Esophagus squamous epithelium (tissue), 4 donors: Measurements from ENCODE around the gene BCAR1.

Experiments
- POLR2A ChIP-seq, 4 donors: fragments of 450-650 bp; IDR thresholded peaks; one replicate each; pipeline ENCODE4 v1.6.1; 2017; ENCODE audit warnings: antibody characterized with exemption in 4 of 4, mild to moderate bottlenecking in 4 of 4, moderate library complexity in 3 of 4
- TF ChIP-seq, protein P1 (sequence below), 6 experiments: fragments of 450-650 bp in 4 of 6; fragments of 200-600 bp in 2 of 6; sonication (generic) in 2 of 6; IDR thresholded peaks; one replicate each; pipeline ENCODE4 v1.5.1; 2016 to 2019; ENCODE audit warnings: antibody characterized with exemption in 6 of 6, mild to moderate bottlenecking in 4 of 6, moderate library complexity in 4 of 6

DNA sequence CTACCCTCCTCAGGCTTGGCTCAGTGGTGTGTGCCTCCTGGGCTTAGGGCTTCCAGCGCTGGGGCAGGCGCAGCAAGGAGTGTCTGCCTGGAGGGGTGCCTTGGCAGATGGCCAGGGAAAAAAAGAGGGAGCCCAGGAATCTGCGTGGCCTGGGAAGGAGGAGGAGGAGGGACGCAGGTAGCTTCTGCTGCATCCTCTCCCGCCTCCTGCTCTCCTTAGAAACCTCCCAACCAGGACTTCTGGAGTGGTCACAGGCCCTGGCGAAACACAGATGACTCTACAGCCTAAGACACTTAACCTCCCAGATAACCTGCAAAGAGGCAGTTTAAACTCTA, 7.3 kb upstream of the BCAR1 start:
- TF ChIP-seq, protein P1, sequence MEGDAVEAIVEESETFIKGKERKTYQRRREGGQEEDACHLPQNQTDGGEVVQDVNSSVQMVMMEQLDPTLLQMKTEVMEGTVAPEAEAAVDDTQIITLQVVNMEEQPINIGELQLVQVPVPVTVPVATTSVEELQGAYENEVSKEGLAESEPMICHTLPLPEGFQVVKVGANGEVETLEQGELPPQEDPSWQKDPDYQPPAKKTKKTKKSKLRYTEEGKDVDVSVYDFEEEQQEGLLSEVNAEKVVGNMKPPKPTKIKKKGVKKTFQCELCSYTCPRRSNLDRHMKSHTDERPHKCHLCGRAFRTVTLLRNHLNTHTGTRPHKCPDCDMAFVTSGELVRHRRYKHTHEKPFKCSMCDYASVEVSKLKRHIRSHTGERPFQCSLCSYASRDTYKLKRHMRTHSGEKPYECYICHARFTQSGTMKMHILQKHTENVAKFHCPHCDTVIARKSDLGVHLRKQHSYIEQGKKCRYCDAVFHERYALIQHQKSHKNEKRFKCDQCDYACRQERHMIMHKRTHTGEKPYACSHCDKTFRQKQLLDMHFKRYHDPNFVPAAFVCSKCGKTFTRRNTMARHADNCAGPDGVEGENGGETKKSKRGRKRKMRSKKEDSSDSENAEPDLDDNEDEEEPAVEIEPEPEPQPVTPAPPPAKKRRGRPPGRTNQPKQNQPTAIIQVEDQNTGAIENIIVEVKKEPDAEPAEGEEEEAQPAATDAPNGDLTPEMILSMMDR (IDR thresholded peaks at IDR 0.05): no peak
- TF ChIP-seq POLR2A (IDR thresholded peaks at IDR 0.05): no peak
